ENCODE results near the gene TMEM204.

DNA sequence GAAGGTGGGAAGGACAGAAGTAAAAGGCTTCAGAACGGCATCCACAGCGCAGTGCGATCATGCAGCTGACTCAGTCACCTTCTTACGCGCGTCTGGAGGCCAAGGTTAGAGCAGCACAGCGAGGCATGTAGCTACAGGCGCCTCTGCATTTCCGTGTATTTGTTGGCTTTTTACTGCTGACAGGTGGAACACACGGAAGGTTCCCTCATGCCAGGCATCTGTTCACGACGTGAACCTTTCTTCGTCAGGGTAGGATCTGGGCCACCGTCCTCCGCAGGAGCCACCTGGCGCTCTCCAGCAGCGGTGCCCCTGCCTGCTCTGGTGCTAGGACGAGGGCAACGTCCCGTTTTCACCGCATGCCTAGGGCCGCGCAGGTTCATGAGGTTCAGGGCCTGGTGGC, 15.3 kb downstream of the TMEM204 start:
- TF ChIP-seq, protein P1, sequence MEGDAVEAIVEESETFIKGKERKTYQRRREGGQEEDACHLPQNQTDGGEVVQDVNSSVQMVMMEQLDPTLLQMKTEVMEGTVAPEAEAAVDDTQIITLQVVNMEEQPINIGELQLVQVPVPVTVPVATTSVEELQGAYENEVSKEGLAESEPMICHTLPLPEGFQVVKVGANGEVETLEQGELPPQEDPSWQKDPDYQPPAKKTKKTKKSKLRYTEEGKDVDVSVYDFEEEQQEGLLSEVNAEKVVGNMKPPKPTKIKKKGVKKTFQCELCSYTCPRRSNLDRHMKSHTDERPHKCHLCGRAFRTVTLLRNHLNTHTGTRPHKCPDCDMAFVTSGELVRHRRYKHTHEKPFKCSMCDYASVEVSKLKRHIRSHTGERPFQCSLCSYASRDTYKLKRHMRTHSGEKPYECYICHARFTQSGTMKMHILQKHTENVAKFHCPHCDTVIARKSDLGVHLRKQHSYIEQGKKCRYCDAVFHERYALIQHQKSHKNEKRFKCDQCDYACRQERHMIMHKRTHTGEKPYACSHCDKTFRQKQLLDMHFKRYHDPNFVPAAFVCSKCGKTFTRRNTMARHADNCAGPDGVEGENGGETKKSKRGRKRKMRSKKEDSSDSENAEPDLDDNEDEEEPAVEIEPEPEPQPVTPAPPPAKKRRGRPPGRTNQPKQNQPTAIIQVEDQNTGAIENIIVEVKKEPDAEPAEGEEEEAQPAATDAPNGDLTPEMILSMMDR (IDR thresholded peaks at IDR 0.05): no peak
- TF ChIP-seq ZFX (IDR thresholded peaks at IDR 0.05; ENCODE audit: borderline replicate concordance): no peak

All from 22Rv1 (cell line).